Upper lobe of right lung (tissue), 1 donor: ENCODE measurements around the gene KRT2. TPM values are rescaled to one million over a fixed set of nuclear protein-coding genes. Genes with fewer than 3 reads are reported as not detected.

Experiments used
- ATAC-seq: fragments of 200-7000 bp; cut with Tn5 transposase; one replicate; pipeline ENCODE4 v1.9.1; 2020; ENCODE audit warnings: mild to moderate bottlenecking, moderate library complexity
- DNase-seq: peaks from one replicate; pipeline ENCODE4 v3.0.0-alpha.2; 2020
- H3K27ac ChIP-seq: fragments of 200-600 bp; one replicate; pipeline ENCODE4 v1.8.0; 2022
- H3K27me3 ChIP-seq: fragments of 200-600 bp; one replicate; pipeline ENCODE4 v1.8.0; 2022; ENCODE audit warnings: mild to moderate bottlenecking
- H3K36me3 ChIP-seq: fragments of 200-600 bp; one replicate; pipeline ENCODE4 v1.8.0; 2022
- H3K4me1 ChIP-seq: fragments of 200-600 bp; one replicate; pipeline ENCODE4 v1.8.0; 2022
- H3K4me3 ChIP-seq: fragments of 200-600 bp; one replicate; pipeline ENCODE4 v1.8.0; 2022; ENCODE audit warnings: mild to moderate bottlenecking
- H3K9me3 ChIP-seq: fragments of 200-600 bp; one replicate; pipeline ENCODE4 v1.8.0; 2022
- CTCF ChIP-seq: fragments of 200-600 bp; IDR thresholded peaks from one replicate; pipeline ENCODE4 v1.8.0; 2022; ENCODE audit warnings: antibody characterized with exemption
- intact Hi-C: fragments of 100-400 bp; cut with DNase I; formaldehyde crosslinking; loops from one replicate; pipeline ENCODE4 v1.11.0; 2022
- total RNA-seq: library from RNA; stranded (reverse); fragmentation: NEBNext Ultra II Directional; extraction: Animal tissue kit (Norgen Biotek cat#: 25700); gene quantifications from one replicate; pipeline ENCODE4 v1.2.1, GENCODE V29; 2021
- donor health status: DM: no; HTN: yes; CAD: no; lungs with severe emphysema.

The KRT2 gene
- total RNA-seq, 1 donor from 2014 or later: not detected

DNA sequence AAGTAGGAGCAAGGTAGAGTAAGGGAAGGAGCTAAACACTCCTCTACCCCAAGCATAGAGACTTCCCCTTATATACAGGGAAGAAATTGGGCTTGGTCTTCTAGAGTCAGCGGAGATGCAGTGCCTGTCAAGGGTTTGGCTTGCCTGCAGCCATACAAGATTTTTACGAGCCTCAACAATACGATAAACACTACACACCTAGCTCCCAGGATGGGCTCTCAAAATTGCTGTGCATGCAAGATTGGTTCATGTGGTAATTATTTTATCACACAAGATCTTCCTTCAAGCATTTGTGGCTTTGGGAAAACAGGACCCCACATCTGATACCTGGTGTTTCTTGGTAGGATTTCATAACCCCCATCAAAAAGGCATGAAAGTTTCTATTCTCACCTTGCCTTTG is 28.4 kb upstream of the KRT2 start, which contains the start of gene KRT1:
Gene KRT1 (minus strand): TSS at position 45 of the 400 bp plus-strand sequence. CDS start 59 bp downstream, outside the sequence.
- H3K27me3 ChIP-seq: no peaks in the 10 kb centered on the region

DNA sequence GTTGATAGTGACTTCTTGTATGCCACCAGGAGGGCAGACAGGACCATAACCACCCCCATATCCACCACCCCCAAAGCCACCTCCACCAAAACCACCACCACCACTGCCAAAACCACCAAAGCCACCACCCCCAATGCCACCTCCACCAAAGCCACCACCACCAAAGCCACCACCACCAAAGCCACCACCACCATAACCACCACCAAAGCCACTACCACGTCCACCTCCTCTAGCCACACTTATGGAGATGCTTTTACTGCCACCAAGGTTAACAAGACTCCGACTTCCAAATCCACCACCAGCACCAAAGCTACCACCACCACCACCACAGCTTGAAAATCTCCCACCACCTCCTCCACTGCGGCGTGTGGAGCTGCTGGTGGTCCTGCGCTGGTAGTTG is 27.9 kb upstream of the KRT2 start:
- intact Hi-C loops: loop anchor here (1.0 kb wide), 1 partner anchor 9 kb away; no protein-coding TSS in a partner anchor
- Histone ChIP-seq H3K4me3 (no peak overlapping the region), H3K27ac (no peak overlapping the region), H3K4me1 (no peaks in the 10 kb centered on the region), H3K27me3 (no peaks in the 10 kb centered on the region), H3K9me3 (no peaks in the 10 kb centered on the region), H3K36me3 (no peaks in the 10 kb centered on the region)
- DNase-seq (no peak), ATAC-seq (no peak)
- TF ChIP-seq CTCF: no peak

More for the DNA sequence above, 28.4 kb upstream of the KRT2 start, which contains the start of gene KRT1:
- no peak for TF ChIP-seq CTCF
- Histone ChIP-seq H3K9me3 (no peaks in the 10 kb centered on the region), H3K27ac (no peak within 1 kb of the TSS), H3K4me1 (no peaks in the 10 kb centered on the region), H3K36me3 (no peaks in the 10 kb centered on the region), H3K4me3 (no peak within 1 kb of the TSS)
- no peak for ATAC-seq
- DNase-seq: no peak
- intact Hi-C loops: no loop called here

DNA sequence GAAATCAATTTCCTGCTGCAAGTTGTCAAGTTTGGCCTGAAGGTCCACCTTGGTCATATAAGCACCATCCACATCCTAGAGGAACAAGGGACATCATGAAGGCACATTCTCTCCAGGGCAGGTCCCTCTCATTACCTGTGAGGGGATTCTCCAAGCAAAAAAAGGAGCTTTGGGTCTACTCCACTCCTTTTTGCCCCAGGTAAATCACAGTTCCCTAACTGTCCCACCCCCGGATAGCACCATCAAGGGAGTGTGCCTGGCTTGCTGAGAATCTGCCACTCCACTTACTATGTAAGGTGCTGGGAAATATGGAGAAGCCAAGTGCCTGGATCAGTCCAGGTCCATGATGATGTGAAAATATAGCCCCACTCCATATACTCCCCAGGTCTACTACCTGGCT is 25.7 kb upstream of the KRT2 start:
- intact Hi-C loops: no loop called here
- Histone ChIP-seq H3K9me3 (no peaks in the 10 kb centered on the region), H3K27ac (no peak overlapping the region), H3K36me3 (no peaks in the 10 kb centered on the region), H3K4me3 (no peak overlapping the region), H3K27me3 (no peaks in the 10 kb centered on the region), H3K4me1 (no peaks in the 10 kb centered on the region)
- no peak for TF ChIP-seq CTCF
- ATAC-seq: no peak
- DNase-seq: no peak

- no peak for ATAC-seq
- Histone ChIP-seq H3K4me1 (no peaks in the 10 kb centered on the region), H3K9me3 (no peaks in the 10 kb centered on the region), H3K27me3 (no peaks in the 10 kb centered on the region), H3K36me3 (no peaks in the 10 kb centered on the region), H3K4me3 (no peak overlapping the region), H3K27ac (no peak overlapping the region)
- TF ChIP-seq CTCF: no peak
- intact Hi-C loops: no loop called here
- no peak for DNase-seq
These were observed 25.1 kb upstream of the KRT2 start for GRCh38 chr12:52677126-52677525.

DNA sequence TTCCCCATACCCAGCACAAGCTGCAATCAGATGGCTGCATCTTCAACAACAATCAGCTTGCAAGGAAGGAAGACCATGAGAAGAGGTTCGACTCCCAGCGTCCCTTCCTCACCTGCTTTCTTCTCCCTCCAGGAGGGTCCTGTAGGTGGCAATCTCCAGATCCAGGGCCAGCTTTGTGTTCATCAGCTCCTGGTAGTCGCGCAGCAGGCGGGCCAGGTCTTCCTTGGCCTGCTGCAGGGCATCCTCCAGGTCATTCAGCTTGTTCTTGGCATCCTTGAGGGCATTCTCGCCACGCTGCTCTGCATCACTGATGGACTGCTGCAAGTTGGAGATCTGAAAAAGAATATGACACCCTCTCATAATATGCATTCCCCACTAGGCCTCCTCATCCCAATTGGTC is 24.2 kb upstream of the KRT2 start:
- H3K4me1 ChIP-seq: no peaks in the 10 kb centered on the region
- ATAC-seq: no peak
- H3K9me3 ChIP-seq: no peaks in the 10 kb centered on the region
- H3K27ac ChIP-seq: no peak overlapping the region
- H3K4me3 ChIP-seq: no peak overlapping the region
- DNase-seq: no peak
- intact Hi-C loops: no loop called here
- H3K36me3 ChIP-seq: no peaks in the 10 kb centered on the region
- no peak for TF ChIP-seq CTCF
- no peaks in the 10 kb centered on the region for H3K27me3 ChIP-seq

- TF ChIP-seq CTCF: no peak
- no peaks in the 10 kb centered on the region for H3K36me3 ChIP-seq
- ATAC-seq (no peak), DNase-seq (no peak)
- no peaks in the 10 kb centered on the region for H3K27me3 ChIP-seq
- H3K27ac ChIP-seq: no peak overlapping the region
- intact Hi-C loops: no loop called here
- H3K9me3 ChIP-seq: no peaks in the 10 kb centered on the region
- H3K4me1 ChIP-seq: no peaks in the 10 kb centered on the region
- no peak overlapping the region for H3K4me3 ChIP-seq
These were observed 23.3 kb upstream of the KRT2 start for GRCh38 chr12:52675301-52675701.
